Measurements from ENCODE around the gene ACACA. TPM values are rescaled to one million over a fixed set of nuclear protein-coding genes. Genes with fewer than 3 reads are reported as not detected.

The ACACA gene
- total RNA-seq, 4 donors from 2014 or later, result 28.7 to 72.7 (median 42.2) TPM

- ATAC-seq (ENCODE audit: low FRiP score), result no peak
- TF ChIP-seq, protein P1, sequence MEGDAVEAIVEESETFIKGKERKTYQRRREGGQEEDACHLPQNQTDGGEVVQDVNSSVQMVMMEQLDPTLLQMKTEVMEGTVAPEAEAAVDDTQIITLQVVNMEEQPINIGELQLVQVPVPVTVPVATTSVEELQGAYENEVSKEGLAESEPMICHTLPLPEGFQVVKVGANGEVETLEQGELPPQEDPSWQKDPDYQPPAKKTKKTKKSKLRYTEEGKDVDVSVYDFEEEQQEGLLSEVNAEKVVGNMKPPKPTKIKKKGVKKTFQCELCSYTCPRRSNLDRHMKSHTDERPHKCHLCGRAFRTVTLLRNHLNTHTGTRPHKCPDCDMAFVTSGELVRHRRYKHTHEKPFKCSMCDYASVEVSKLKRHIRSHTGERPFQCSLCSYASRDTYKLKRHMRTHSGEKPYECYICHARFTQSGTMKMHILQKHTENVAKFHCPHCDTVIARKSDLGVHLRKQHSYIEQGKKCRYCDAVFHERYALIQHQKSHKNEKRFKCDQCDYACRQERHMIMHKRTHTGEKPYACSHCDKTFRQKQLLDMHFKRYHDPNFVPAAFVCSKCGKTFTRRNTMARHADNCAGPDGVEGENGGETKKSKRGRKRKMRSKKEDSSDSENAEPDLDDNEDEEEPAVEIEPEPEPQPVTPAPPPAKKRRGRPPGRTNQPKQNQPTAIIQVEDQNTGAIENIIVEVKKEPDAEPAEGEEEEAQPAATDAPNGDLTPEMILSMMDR (IDR thresholded peaks at IDR 0.05), result no peak
- no peak for DNase-seq (ENCODE audit: low spot score)
These were observed 275.6 kb downstream of the ACACA start for GRCh38 chr17:37130984-37131446.

- ATAC-seq (ENCODE audit: low FRiP score), result no peak
- TF ChIP-seq, protein P1 (IDR thresholded peaks at IDR 0.05), result no peak
These were observed 281.8 kb downstream of the ACACA start for GRCh38 chr17:37124821-37125173.

GRCh38 chr17:37123941-37124820 lies 282.5 kb downstream of the ACACA start:
- TF ChIP-seq, protein P1 (IDR thresholded peaks at IDR 0.05), result no peak
- DNase-seq (ENCODE audit: low spot score), result no peak
- ATAC-seq (ENCODE audit: low FRiP score), result no peak

More at GRCh38 chr17:37124821-37125173, 281.8 kb downstream of the ACACA start:
- DNase-seq (ENCODE audit: low spot score), result no peak

DNA sequence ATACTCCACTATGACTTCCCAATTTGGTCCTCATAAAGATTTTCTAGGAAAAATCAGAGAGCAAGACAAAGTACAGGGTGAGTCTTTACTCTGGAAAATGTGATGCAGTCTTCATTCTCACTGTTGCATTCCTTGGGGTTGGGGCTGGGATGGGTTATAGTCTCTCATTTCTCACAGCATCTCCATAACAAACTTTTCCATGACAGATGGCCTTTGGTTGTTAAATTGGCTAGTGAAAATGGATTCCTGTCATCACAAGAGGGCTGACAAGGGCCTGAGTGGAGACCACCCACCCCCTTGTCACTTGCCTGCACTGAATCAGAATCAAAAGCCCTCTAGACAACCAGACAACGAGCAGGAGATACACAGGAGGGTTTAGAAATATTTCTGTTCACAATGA lies 283.2 kb downstream of the ACACA start:
- TF ChIP-seq, protein P1 (IDR thresholded peaks at IDR 0.05), result no peak
- no peak for DNase-seq (ENCODE audit: low spot score)
- no peak for ATAC-seq (ENCODE audit: low FRiP score)

GRCh38 chr17:37121616-37122015 lies 285.0 kb downstream of the ACACA start:
- no peak for ATAC-seq (ENCODE audit: low FRiP score)
- no peak for DNase-seq (ENCODE audit: low spot score)
- TF ChIP-seq, protein P1 (IDR thresholded peaks at IDR 0.05), result no peak

- TF ChIP-seq, protein P1 (IDR thresholded peaks at IDR 0.05), result no peak
- DNase-seq (ENCODE audit: low spot score) (no peak), ATAC-seq (ENCODE audit: low FRiP score) (no peak)
These were observed 288.1 kb downstream of the ACACA start for GRCh38 chr17:37118366-37119137.
